Amniotic stem cell (primary cell): ENCODE results near the gene NDUFAF2.
"Not testable (repeated sequence)": the region's sequence is repeated elsewhere in the genome, so short reads cannot be mapped to it uniquely, and the experiment has no call there.

Source experiments
- DNase-seq: peaks from one replicate; lab custom pipeline; 2025; lab: John Stamatoyannopoulos, UW

NDUFAF2 gene

DNA sequence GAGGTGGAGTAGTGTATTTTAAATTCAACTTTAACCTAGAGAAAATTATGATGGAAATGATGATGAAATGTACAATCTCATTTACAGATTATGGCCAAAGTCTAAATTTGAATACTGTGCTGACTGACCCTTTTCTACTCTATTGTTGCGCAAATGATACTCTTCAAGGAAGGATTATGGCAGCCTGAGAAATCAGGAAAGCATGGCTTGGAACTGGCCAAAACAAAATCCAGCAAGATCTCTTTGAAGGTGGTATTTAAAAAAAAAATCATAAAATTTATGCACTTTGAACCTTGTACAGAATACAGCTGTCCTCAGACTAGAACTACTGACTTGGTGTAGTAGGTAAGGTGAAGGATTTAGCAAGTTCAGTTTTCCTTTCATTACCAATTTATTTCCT, 105.3 kb downstream of the NDUFAF2 start:
- DNase-seq = no peak

DNA sequence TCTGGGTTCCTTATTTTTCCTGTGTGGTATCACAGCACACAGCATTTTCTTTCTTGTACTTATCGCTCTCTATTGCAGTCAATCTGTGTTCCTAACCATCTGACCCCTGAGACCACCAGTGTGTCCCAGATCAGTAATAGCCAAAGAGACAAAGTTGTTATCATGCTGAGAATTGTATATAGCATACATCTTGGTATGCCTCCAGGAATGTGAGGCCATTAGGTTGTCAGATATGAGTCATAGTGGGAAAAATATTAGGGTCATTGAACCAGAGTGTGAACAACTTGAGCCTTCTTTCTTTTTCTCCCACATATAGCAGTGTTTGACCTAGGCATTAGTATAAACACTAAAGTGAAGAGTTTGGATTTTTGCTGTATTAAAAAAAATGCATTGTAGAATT, 106.3 kb downstream of the NDUFAF2 start:
- no peak for DNase-seq

DNA sequence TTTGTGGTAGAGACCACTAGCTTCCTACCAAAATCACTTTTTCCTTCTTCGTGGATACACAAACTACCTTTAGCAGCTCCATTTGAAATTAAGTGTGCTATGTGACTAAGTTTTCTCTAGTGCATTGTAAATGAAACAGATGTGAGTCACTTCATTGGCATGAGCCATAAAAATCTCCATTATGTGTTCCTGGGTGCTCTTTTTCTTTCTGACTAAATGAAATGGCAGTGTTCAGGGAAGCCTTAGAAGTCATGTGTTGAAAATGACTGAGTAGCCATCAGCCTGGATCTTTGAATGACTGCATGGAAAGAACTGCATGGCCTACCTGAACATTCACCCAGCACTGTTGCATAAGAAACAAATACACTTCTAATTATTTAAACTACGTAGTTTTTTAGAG, 107.9 kb downstream of the NDUFAF2 start:
- peak; percentile 34 for DNase-seq

DNA sequence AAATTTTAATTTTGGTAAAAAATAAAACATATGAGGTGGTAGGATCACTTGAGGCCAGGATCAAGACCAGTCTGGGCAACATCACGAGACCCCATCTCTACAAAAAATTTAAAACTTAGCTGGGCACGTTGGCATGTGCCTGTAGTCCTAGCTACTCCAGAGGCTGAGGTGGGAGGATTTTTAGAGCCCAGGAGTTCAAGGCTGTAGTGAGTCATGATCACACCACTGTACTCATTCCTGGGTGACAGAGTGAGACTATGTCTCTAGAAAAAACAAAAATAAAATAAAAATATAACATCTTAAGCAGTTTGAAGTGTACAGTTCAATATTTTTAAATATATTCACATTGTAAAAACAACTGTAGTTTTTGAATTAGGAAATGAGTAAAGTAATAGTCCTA, 108.9 kb downstream of the NDUFAF2 start:
- DNase-seq = no peak

DNA sequence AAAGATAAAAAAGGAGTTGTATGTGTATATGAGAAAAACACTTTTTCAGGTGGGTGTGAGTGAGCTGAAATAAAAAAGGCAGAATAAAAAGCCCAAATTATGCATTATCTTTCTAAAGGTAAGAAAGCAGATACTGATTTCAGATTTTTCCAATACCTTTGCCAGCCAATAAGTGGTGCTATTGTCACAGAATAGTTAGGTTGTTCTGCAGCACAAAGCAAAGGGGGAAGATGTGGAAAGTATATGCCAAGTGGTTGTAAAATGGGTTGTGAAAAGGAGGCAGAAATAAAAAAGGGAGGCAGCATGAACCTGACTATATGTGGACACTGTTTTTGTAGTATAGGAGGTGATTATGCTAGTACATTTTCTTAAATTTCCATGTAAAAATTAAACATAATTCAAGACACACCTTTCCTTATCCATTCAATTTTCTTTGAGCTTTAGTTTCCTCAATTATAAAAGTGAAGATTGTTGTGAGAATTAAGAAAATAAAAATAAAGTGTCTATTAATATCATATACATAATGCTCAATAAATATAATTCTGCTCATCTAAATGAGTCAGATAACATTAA, 110.5 kb downstream of the NDUFAF2 start:
- DNase-seq = no peak

DNA sequence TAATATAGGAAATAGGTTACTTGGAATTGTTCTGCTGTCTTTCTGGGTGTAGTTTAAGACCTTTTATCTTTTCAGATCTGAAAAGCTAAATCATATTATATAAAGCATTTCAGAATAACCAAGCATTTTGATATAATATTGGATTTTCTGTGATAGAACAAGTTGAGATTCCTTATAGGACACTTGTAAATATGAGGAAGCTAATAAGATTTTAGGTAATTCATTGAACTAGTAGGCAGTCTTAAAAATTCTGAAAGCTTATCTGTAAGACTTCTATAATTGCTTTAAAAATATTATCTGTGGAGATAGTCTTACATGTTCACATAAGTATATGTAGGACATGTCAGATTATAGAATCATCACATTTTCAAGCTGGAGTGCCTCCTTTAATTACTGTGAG, 114.5 kb downstream of the NDUFAF2 start:
- DNase-seq = no peak

DNA sequence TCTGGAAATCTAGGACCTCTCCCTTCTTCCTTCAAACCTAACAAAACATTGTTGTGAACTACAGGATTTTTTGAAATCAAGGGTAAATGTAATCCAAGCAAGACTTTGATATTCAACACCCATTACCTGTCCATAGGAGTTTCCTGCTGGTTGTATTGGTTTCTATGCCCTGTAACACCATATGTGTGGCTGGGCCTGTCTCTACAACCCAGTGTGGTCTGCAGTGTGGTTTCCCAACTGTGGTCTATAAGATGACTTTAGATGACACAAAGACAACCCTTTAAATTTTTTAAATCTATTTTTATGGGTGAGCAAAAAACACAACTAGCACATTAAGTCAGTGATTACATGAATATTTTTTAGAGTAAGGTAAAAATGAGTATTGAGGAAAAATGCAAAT, 124.1 kb downstream of the NDUFAF2 start:
- DNase-seq = no peak

DNA sequence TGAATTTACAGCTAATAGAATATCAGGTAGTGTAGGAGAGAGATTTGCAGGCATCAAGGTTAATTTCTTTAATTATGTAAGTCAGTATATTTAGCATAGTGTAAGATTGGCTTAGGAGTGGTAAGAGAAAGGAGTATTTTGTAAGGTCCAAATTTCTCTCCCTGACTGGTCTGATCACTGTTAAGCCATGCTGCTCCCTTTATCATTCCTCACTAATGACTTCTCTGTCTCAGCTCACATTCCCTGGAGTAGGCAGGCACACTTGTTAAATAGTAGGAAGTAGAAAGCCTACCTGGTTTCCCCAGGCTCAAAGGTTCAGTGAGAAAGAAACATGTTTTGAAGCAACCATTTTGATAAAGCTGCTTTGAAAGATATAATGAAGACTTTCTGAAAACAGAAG, 126.5 kb downstream of the NDUFAF2 start:
- DNase-seq = no peak

DNA sequence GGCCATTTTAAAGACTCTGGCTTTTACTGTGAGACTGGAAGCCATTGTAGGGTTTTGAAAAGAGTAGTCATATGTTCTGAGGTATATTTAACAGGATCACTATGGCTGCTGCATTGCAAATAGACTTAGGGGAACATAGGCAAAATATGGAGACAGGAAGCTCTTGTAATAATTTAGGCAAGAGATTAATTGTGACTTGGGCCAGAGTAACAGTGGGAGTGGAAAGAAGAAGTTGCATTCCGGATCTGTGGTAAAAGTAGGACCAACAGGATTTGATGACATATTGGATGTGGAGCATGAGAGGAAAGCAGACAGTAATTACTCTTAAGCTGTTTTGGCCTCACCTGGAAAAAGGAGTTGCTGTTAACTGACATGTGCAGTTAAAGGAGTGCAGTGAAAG, 131.6 kb downstream of the NDUFAF2 start:
- no peak for DNase-seq

DNA sequence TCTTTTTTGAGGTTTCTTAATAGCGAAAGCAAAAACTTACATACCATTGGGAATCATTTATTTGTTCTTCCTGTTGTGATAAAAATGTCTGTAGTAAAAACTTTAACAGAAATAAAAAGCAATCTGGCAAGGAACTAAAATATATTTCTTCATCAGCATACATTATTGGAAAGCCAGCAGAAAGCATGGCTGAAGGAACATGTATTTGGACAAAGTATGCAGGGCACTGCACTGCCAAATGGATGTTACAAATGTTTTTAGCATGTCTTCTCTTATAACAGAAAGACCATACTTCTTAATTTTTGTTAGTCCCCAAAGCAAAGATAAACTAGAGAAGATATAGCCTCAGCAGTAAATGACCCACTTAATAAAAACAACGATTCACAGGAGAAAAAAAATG, 136.7 kb downstream of the NDUFAF2 start:
- no peak for DNase-seq

DNA sequence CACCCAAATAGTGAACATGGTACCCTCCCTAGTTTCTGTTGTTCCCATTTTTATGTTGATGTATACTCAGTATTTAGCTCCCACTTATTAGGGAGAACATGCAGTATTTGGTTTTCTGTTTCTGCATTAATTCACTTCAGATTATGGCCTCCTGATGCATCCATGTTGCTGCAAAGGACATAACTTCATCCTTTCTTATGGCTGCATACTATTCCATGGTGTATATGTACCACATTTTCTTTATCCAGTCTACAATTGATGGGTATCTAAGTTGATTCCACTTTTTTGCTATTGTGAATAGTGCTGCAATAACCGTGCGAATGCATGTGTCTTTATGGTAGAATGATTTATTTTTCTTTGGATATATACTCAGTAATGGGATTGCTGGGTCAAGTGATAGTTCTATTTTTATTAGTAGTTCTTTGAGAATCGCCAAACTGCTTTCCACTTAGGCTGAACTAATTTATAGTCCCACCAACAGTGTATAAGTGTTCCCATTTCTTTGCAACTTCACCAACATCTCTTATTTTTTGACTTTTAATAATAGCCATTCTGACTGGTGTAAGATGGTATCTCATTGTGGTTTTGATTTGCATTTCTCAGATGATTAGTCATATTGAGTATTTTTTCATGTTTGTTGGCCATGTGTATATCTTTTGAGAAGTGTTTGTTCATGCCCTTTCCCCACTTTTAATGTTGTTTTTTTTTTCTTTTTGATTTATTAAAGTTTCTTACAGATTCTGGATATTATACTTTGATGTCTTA, 137.7 kb downstream of the NDUFAF2 start:
- DNase-seq = no peak

DNA sequence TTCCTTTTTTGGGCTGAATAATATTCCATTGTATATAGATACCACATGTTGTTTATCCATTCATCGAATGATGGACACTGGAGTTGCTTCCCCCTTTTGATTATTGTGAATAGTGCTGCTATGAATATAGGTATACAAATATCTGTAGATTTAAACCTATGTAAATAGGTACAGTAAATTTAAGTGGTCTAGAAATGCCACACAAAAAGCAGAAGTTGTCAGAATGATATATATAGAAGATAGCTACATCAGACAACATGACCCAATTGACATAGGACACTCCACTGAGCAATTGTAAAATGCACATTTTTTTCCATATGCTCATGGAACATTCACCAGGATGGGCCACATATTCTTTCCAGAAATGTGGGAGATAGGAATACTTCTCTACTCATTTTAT, 139.7 kb downstream of the NDUFAF2 start:
- DNase-seq = no peak

DNA sequence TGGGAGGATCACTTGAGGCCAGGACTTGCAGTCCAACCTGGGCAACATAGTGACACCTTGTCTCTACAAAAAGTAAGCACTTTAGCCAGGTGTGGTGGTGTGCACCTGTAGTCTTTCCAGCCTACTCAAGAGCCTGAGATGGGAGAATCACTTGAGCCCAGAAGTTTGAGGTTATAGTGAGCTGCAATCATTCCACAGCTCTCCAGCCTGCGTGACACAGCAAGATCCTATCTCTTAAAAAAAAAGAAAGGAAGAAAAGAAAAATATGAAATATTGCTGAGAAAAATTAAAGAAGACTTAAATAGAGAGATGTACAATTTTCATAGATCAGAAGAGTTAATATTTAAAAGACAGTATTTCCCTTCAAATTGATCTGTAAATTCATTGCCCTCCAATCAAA, 140.9 kb downstream of the NDUFAF2 start:
- DNase-seq = no peak

DNA sequence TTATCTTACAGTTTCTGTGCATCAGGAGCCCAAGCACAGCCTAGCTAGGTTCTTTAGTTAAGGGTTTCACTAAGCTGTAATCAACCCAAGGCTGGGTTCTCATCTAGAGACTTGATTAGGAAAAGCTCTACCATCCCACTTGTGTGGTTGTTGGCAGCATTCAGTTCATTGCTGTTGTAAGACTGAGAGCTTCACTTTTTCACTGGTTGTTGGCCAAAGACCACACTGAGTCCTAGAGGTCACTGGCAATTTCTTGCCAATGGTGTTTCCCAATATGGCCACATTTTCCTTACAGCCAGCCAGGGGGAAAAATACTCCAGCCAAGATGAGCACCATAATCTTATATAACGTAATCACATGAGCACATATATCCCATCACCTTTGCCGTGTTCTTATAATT, 142.9 kb downstream of the NDUFAF2 start:
- DNase-seq = no peak

DNA sequence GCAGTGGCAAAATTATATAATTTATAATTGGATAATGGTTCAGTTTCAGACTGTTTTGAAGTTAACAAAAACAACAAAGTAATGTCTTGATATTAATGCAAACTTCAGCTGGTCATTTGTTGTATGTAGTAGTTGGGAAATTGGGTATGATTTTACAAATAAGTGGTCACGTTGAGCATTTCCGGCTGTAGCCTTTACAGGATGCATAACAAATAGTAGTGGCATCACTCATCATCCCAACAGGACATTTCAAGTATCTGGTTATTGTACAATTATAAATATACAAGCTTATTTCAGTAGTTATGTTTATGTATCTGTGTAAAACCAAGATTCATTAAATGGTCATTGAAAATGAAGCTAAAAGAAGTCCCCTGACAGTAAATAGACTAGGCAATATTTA, 144.3 kb downstream of the NDUFAF2 start:
- no peak for DNase-seq

DNA sequence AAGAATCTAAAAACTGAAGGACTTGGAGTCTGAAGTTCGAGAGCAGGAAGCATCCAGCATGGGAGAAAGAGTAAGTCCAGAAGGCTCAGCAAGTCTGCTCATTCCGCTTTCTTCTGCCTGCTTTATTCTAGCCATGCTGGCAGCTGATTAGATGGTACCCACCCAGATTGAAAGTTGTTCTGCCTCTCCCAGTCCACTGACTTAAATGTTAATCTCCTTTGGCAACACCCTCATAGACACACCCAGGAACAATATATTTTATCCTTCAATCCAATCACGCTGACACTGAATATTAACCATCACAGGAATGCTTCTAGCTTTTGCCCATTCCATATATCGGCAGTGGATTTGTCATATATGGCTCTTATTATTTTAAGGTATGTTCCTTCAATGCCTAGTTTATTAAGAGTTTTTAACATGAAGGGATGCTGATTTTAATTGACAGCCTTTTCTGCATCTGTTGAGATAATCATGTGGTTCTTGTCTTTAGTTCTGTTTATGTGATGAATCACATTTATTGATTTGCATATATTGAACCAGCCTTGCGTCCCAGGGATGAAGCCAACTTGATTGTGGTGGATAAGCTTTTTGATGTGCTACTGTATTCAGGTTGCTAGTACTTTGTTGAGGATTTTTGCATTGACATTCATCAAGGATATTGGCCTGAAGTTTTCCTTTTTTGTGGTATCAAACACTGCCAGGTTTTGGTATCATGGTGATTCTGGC, 148.2 kb downstream of the NDUFAF2 start:
- not testable (repeated sequence) for DNase-seq

DNA sequence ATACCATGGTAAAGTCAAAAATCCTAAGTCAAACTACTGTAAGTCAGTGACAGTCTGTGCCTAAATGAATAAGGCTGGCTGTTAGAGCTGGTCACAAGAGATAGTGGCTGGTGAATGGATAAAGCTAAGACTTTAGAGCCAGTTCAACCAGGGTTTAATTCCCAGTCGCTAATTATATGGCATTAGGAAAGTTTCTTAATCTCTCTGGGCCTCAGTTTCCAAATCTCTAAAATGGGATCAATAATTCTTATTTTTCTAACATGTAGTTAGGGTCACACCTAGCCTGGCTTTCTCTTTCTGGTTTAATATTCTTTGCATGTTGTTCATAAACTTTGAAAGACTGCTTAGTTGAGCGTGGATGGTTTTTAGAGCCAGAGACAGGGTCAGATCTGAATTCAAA, 152.5 kb downstream of the NDUFAF2 start:
- no peak for DNase-seq

DNA sequence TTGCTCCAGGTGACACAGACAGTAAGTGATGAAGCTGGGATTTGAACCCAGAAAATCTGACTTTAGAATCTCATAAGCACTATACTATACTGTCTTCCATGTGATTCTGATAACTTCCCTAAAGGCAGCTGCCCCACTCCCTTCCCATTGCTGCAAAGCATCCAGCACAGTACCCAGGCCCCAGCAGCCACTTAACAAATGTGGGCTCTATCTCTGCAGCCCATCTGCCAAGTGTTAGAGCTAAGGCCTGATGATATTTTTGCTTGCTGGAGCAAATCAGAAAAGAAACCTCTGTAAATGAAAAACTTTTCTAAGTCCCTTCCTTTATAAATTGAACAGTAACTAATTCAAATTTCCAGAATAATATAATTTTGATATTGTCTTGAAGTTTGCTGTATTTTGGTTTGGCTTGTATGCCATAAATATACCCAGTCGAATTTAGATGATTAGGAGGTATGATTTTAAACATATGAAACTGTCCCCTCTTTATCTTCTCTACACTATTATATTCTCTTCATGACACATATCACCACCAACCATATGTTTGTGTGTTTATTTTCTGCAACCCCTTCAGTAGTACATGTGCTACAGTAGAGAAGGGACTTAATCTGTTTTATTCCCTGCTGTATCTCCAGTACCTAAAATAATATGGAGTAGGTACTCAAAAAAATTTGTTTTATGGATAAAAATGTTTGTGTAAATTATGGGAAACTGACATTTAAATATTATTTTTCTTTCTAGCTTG, 153.4 kb downstream of the NDUFAF2 start:
- no peak for DNase-seq

DNA sequence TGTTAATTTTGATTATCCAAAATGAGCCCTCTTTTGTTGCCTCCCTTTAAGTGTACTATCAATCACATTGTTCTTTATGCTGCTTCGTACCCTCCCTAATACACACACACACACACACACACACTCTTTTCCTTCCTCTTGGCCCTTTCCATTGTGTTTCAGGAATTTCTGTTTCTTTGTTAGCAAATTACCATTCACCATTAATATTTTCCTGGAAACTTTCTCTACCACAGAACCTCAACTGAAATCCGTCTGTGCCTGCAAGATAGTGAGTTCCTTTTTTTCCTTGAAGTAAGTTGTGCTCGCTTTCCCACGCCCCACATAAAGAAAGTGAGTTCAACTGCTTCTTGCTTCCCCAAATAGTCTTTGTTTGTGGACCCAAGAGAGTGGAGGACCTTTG, 155.4 kb downstream of the NDUFAF2 start:
- DNase-seq = no peak

DNA sequence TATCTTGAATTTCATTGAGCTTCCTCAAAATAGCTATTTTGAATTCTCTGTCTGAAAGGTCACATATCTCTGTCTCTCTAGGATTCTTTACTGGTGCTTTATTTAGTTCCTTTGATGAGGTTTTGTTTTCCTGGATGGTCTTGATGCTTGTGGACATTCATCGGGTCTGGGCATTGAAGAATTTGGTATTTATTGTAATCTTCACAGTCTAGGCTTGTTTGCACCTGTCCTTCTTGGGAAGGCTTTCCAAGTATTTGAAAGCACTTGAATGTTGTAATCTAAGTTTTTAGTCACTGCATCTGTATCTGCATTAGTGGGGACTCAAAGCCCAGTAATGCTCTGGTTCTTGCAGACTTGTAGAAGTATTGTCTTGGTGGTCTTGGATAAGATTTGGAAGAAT, 169.4 kb downstream of the NDUFAF2 start:
- no peak for DNase-seq

DNA sequence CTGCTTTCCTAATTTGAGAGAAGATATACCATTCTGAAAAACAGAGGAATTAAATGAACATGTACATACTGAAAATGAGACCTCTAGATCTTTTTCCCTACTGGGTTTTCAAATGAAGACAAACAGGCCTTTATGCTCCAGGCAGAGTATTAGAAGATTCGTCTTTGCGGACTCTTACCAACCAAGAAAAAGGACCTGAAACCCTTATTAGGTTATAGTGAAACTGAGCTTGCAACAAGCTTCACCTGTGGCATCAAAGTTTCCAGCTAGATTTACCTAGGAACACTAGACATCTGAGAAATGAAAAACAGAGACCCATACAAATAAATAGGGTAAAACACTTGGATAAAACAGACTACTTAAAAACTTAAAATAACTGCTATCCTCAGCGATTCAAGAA, 171.0 kb downstream of the NDUFAF2 start:
- no peak for DNase-seq

DNA sequence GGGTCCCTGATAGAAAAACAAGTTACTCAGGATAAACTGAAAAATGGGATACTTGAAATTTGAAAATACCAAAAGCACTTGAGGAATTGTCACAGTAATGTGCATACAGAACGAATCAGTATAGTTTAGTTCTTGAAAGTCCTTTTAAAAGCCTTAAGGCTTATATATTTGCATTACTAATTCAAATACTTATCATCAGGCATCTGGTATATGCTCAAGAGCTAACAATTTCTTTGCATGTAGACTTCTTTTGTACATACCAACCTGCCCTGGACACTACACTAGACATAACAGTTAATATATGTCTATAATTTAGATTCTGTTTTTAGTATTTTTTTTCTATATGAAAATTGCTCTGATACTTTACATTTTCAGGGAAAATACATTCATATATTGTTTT, 174.1 kb downstream of the NDUFAF2 start:
- DNase-seq = no peak

DNA sequence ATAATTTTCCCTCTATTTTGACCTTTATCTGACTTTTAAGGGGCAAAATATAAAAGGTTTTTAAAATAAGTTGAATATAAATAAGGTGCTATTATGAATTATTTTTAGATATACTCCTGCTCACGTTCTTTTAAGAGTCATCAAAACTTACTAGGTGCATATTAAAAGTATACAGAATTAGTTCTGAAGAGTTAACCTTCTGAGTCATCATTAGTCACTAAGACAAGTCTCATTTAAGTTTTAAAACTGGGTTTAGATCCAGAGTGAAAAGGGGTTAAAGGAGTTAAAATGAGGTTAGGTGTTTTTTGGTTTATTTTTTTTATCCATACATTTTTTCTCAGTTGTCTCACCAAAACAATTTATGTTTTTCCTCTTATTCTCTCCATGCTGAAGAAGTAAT, 175.5 kb downstream of the NDUFAF2 start:
- no peak for DNase-seq
